Lung (tissue), 12 donors: Measurements from ENCODE around the gene CDKAL1. TPM values are rescaled to one million over a fixed set of nuclear protein-coding genes. Genes with fewer than 3 reads are reported as not detected.

Experiments
- ATAC-seq: fragments of 200-7000 bp; cut with Tn5 transposase; one replicate; pipeline ENCODE4 v1.9.1; 2020; ENCODE audit warnings: moderate number of reproducible peaks; ENCODE audit not compliant: insufficient read depth, low FRiP score
- DNase-seq, 3 donors: peaks; one replicate each; pipeline ENCODE4 v3.0.0-alpha.2; 2013 to 2017
- H3K27ac ChIP-seq, 2 donors: one replicate each; pipeline ENCODE4 v1.5.1; 2013; ENCODE audit warnings: mild to moderate bottlenecking in 2 of 2, moderate library complexity in 2 of 2, control low read depth in 1 of 2, inconsistent platforms in 1 of 2, low read depth in 1 of 2, low read length in 1 of 2
- H3K27me3 ChIP-seq, 3 donors: one replicate each; pipeline ENCODE4 v1.5.1; 2013; ENCODE audit warnings: low read length in 2 of 3; ENCODE audit not compliant: control insufficient read depth in 3 of 3, insufficient read depth in 3 of 3
- H3K36me3 ChIP-seq, 4 donors: one replicate each; pipeline ENCODE4 v1.5.1; 2013; ENCODE audit warnings: low read length in 4 of 4, mild to moderate bottlenecking in 1 of 4, moderate library complexity in 1 of 4; ENCODE audit not compliant: control insufficient read depth in 4 of 4, insufficient read depth in 4 of 4
- H3K4me1 ChIP-seq, 5 donors: one replicate each; pipeline ENCODE4 v1.5.1; 2013; ENCODE audit warnings: low read length in 5 of 5, mild to moderate bottlenecking in 2 of 5, moderate library complexity in 1 of 5; ENCODE audit not compliant: control insufficient read depth in 5 of 5, insufficient read depth in 5 of 5
- H3K4me3 ChIP-seq: one replicate; pipeline ENCODE4 v1.5.1; 2013; ENCODE audit warnings: mild to moderate bottlenecking, control low read depth, moderate library complexity
- H3K9ac ChIP-seq, 2 donors: one replicate each; pipeline ENCODE4 v1.5.1; 2013; ENCODE audit warnings: low read length in 2 of 2, control low read depth in 1 of 2; ENCODE audit not compliant: insufficient read depth in 1 of 2
- H3K9me3 ChIP-seq, 4 donors: one replicate each; pipeline ENCODE4 v1.5.1; 2013; ENCODE audit warnings: low read length in 3 of 4, mild to moderate bottlenecking in 1 of 4, moderate library complexity in 1 of 4; ENCODE audit not compliant: control insufficient read depth in 4 of 4, insufficient read depth in 3 of 4
- CTCF ChIP-seq: IDR thresholded peaks from 2 replicates; pipeline ENCODE4 v1.5.1; 2012; ENCODE audit warnings: mild to moderate bottlenecking; ENCODE audit errors: control extremely low read depth, extremely low read depth
- WGBS, 2 donors: extraction: QIAGEN DNeasy Blood & Tissue Kit; methylation state at CpG; one replicate each; pipeline ENCODE4 v1.1.7; 2013; 5-methylcytosine and 5-hydroxymethylcytosine counted together
- polyA plus RNA-seq, 2 donors: library from polyadenylated mRNA; stranded (reverse); fragments of 200-250 nt; gene quantifications; one replicate each; pipeline ENCODE4 v1.2.1, GENCODE V29; 2013
- total RNA-seq, 2 donors: library from RNA; depleted of rRNA in 1 of 2; stranded (reverse); fragments of >200 nt in 1 of 2; gene quantifications; one replicate each; pipeline ENCODE4 v1.2.1, GENCODE V29; 2014 to 2021
- donor health status: control.
- donor health status: control.
- donor health status: Bipolar disorder and iron deficiency.
- donor health status: healthy.
- donor health status: DM: yes; HTN: yes; CAD: no.

The CDKAL1 gene
- total and polyA plus RNA-seq, 4 donors = 4.0 to 39.0 (median 10.0) TPM

- ATAC-seq = no peak
- TF ChIP-seq CTCF = no peak
- Histone ChIP-seq H3K27me3 (no peaks in the 10 kb centered on the region), H3K9me3 (peaks cover 0 to 6% (median 0%) of the 10 kb centered on the region in 4 donors), H3K9ac (no peak overlapping the region), H3K4me1 (peaks cover 0 to 3% (median 0%) of the 10 kb centered on the region in 5 donors), H3K27ac (no peak overlapping the region), H3K36me3 (peaks cover 0 to 4% (median 2%) of the 10 kb centered on the region in 4 donors), H3K4me3 (no peak overlapping the region)
- WGBS, 2 donors = 97 to 98% methylated on average over 2 of the region's 2 CpGs
- DNase-seq = no peak
Measured at GRCh38 chr6:20741490-20741889, 207.2 kb downstream of the CDKAL1 start.

GRCh38 chr6:20744911-20745557 lies 210.8 kb downstream of the CDKAL1 start:
- peaks cover 0 to 3% (median 0%) of the 10 kb centered on the region in 5 donors for H3K4me1 ChIP-seq
- H3K27me3 ChIP-seq = no peaks in the 10 kb centered on the region
- no peak overlapping the region for H3K27ac ChIP-seq
- WGBS, 2 donors = 91 to 95% methylated on average over 9 of the region's 9 CpGs
- peaks cover 0 to 6% (median under 1%) of the 10 kb centered on the region in 4 donors for H3K9me3 ChIP-seq
- H3K9ac ChIP-seq = no peak overlapping the region
- H3K4me3 ChIP-seq = no peak overlapping the region
- DNase-seq (no peak), ATAC-seq (no peak)
- peaks cover 0 to 4% (median 0%) of the 10 kb centered on the region in 4 donors for H3K36me3 ChIP-seq
- TF ChIP-seq CTCF = no peak

- no peak for ATAC-seq
- no peak for DNase-seq
- 93 to 95% methylated on average over 2 of the region's 2 CpGs for WGBS, 2 donors
- Histone ChIP-seq H3K27ac (no peak overlapping the region), H3K9me3 (peaks cover 0 to 6% (median under 1%) of the 10 kb centered on the region in 4 donors), H3K4me1 (peaks cover 0 to 4% (median 0%) of the 10 kb centered on the region in 5 donors), H3K4me3 (no peak overlapping the region), H3K36me3 (peaks cover 0 to 4% (median 0%) of the 10 kb centered on the region in 4 donors), H3K27me3 (no peaks in the 10 kb centered on the region), H3K9ac (no peak overlapping the region)
- TF ChIP-seq CTCF = no peak
Measured at GRCh38 chr6:20746024-20746423, 211.8 kb downstream of the CDKAL1 start.
